GM12878 (cell line): ENCODE data around the gene GDF15. TPM values are rescaled to one million over a fixed set of nuclear protein-coding genes. Genes with fewer than 3 reads are reported as not detected.

ENCODE experiments used
- ATAC-seq: fragments of 200-7000 bp; cut with Tn5 transposase; 3 replicates; pipeline ENCODE4 v1.9.1; 2020; ENCODE audit warnings: mild to moderate bottlenecking, moderate library complexity
- BruUV-seq: library from RNA; stranded (reverse); fragments of 400-500 nt; replicated peaks from 2 replicates; lab custom pipeline; 2021; lab: Mats Ljungman, UMichigan
- CTCF ChIA-PET: fragments of 300-600 bp; sonication (Branson Sonifier 250); formaldehyde crosslinking; extraction: SDS; loops from one replicate; lab custom pipeline; 2021; ENCODE audit warnings: inconsistent platforms; lab: Yijun Ruan, JAX
- POLR2A ChIA-PET: fragments of 350-600 bp; formaldehyde crosslinking; extraction: SDS; loops from one replicate; lab custom pipeline; 2021; ENCODE audit warnings: inconsistent platforms; lab: Charles Lee
- RAD21 ChIA-PET: fragments of 300-600 bp; sonication (Branson Sonifier 250); formaldehyde crosslinking; loops from one replicate; lab custom pipeline; 2023; ENCODE audit warnings: antibody characterized with exemption; ENCODE audit not compliant: unreplicated experiment; lab: Charles Lee
- SMC1A ChIA-PET: fragments of 300-600 bp; sonication (Branson Sonifier 250); formaldehyde crosslinking; loops from one replicate; lab custom pipeline; 2023; ENCODE audit not compliant: unreplicated experiment, uncharacterized antibody; lab: Charles Lee
- DNase-seq: peaks from one replicate; pipeline ENCODE4 v3.0.0-alpha.2; 2011; ENCODE audit warnings: low read depth, low spot score
- FAIRE-seq: peaks from 3 replicates; lab custom pipeline; 2011; peaks lifted over from hg19 to GRCh38; lab: Jason Lieb, UNC
- H2AFZ ChIP-seq: 2 replicates; pipeline ENCODE4 v1.6.0; 2011; ENCODE audit warnings: low read depth, low read length, control low read depth; ENCODE audit not compliant: control insufficient read depth
- H3K27ac ChIP-seq: 2 replicates; pipeline ENCODE4 v1.5.1; 2011; ENCODE audit warnings: control low read depth; ENCODE audit not compliant: control insufficient read depth, insufficient read depth
- H3K27me3 ChIP-seq, 2 experiments: replicated peaks in 1 of 2; 2 replicates each; pipeline versions ENCODE4 v1.6.0 to v1.6.1; 2011; ENCODE audit warnings: low read length in 1 of 2; ENCODE audit not compliant: control insufficient read depth in 2 of 2, insufficient read depth in 2 of 2
- H3K36me3 ChIP-seq, 2 experiments: 2 replicates each; pipeline ENCODE4 v1.5.1; 2011; ENCODE audit warnings: low read length in 1 of 2; ENCODE audit not compliant: control insufficient read depth in 2 of 2, insufficient read depth in 2 of 2
- H3K4me1 ChIP-seq: 2 replicates; pipeline ENCODE4 v1.6.1; 2011; ENCODE audit warnings: mild to moderate bottlenecking, low read length, moderate library complexity, mixed read lengths; ENCODE audit not compliant: control insufficient read depth, insufficient read depth
- H3K4me2 ChIP-seq: 2 replicates; pipeline ENCODE4 v1.6.0; 2011; ENCODE audit warnings: control low read depth; ENCODE audit not compliant: control insufficient read depth, insufficient read depth
- H3K4me3 ChIP-seq: fragments of 200-600 bp; sonication (generic); 2 replicates; pipeline ENCODE4 v1.5.1; 2016
- H3K79me2 ChIP-seq: 2 replicates; pipeline ENCODE4 v1.6.0; 2011; ENCODE audit warnings: low read length; ENCODE audit not compliant: control insufficient read depth, insufficient read depth
- H3K9ac ChIP-seq: 2 replicates; pipeline ENCODE4 v1.8.0; 2011; ENCODE audit warnings: low read length, control low read depth, mixed read lengths; ENCODE audit not compliant: control insufficient read depth, insufficient read depth
- H3K9me3 ChIP-seq: replicated peaks from 3 replicates; pipeline ENCODE4 v1.5.1; 2011; ENCODE audit warnings: mild to moderate bottlenecking, low read length; ENCODE audit not compliant: control insufficient read depth, insufficient read depth
- H4K20me1 ChIP-seq: 2 replicates; pipeline ENCODE4 v1.6.0; 2011; ENCODE audit not compliant: control insufficient read depth, insufficient read depth
- CHD2 ChIP-seq: IDR thresholded peaks from 2 replicates; pipeline ENCODE4 v1.6.1; 2011; ENCODE audit warnings: low read depth, low read length, improper control_type of control experiment, borderline replicate concordance
- HDAC2 ChIP-seq: fragments of 200-600 bp; sonication (generic); IDR thresholded peaks from 2 replicates; pipeline ENCODE4 v1.6.1; 2017
- HDAC6 ChIP-seq: fragments of 200-600 bp; sonication (generic); IDR thresholded peaks from one replicate; pipeline ENCODE4 v1.8.0; 2017; ENCODE audit warnings: antibody characterized with exemption; ENCODE audit not compliant: unreplicated experiment
- HDGF ChIP-seq: fragments of 450-650 bp; IDR thresholded peaks from 2 replicates; pipeline ENCODE4 v1.6.1; 2016; ENCODE audit warnings: antibody characterized with exemption
- IKZF1 ChIP-seq: fragments of 450-650 bp; conservative IDR thresholded peaks from 2 replicates; pipeline ENCODE4 v1.6.1; 2017; ENCODE audit warnings: antibody characterized with exemption, mild to moderate bottlenecking
- KLF5 ChIP-seq: fragments of 450-650 bp; IDR thresholded peaks from 2 replicates; pipeline ENCODE4 v1.6.1; 2014; ENCODE audit warnings: mild to moderate bottlenecking; ENCODE audit not compliant: partially characterized antibody
- LARP7 ChIP-seq: fragments of 450-650 bp; IDR thresholded peaks from 2 replicates; pipeline ENCODE4 v1.6.1; 2017; ENCODE audit warnings: mild to moderate bottlenecking
- MEF2A ChIP-seq: IDR thresholded peaks from 2 replicates; pipeline ENCODE4 v1.6.1; 2011; ENCODE audit warnings: low read depth, mild to moderate bottlenecking, low read length, moderate library complexity; ENCODE audit not compliant: insufficient read depth
- NR2F1 ChIP-seq: fragments of 450-650 bp; conservative IDR thresholded peaks from 2 replicates; pipeline ENCODE4 v1.6.1; 2017; ENCODE audit warnings: mild to moderate bottlenecking
- PAX5 ChIP-seq: IDR thresholded peaks from 2 replicates; pipeline ENCODE4 v1.6.1; 2011; ENCODE audit warnings: low read depth, low read length, borderline replicate concordance
- PBX3 ChIP-seq: IDR thresholded peaks from 2 replicates; pipeline ENCODE4 v1.6.1; 2011; ENCODE audit warnings: mild to moderate bottlenecking, low read depth, low read length, moderate library complexity; ENCODE audit not compliant: insufficient replicate concordance
- PKNOX1 ChIP-seq: fragments of 450-650 bp; IDR thresholded peaks from 2 replicates; pipeline ENCODE4 v1.6.1; 2016; ENCODE audit warnings: mild to moderate bottlenecking
- POLR2AphosphoS2 ChIP-seq: IDR thresholded peaks from 2 replicates; pipeline ENCODE4 v1.6.1; 2011; ENCODE audit warnings: low read depth, mild to moderate bottlenecking, low read length, improper control_type of control experiment, moderate library complexity
- RCOR1 ChIP-seq: conservative IDR thresholded peaks from 2 replicates; pipeline ENCODE4 v1.6.1; 2012; ENCODE audit warnings: low read depth, low read length, improper control_type of control experiment
- SIN3A ChIP-seq: IDR thresholded peaks from 2 replicates; pipeline ENCODE4 v1.6.1; 2012; ENCODE audit warnings: low read depth, low read length, improper control_type of control experiment
- SMC3 ChIP-seq: IDR thresholded peaks from 2 replicates; pipeline ENCODE4 v1.6.1; 2011; ENCODE audit warnings: low read length, improper control_type of control experiment, borderline replicate concordance
- SREBF2 ChIP-seq: IDR thresholded peaks from 2 replicates; pipeline ENCODE4 v1.6.1; 2012; ENCODE audit warnings: mild to moderate bottlenecking, low read length
- WRNIP1 ChIP-seq: IDR thresholded peaks from 2 replicates; pipeline ENCODE4 v1.6.1; 2011; ENCODE audit warnings: low read depth, low read length, improper control_type of control experiment, borderline replicate concordance
- ZNF24 ChIP-seq: fragments of 450-650 bp; IDR thresholded peaks from 2 replicates; pipeline ENCODE4 v1.6.1; 2017; ENCODE audit warnings: antibody characterized with exemption, mild to moderate bottlenecking
- WGBS: methylation state at CpG from one replicate; pipeline ENCODE4 v1.1.6; 2016; ENCODE audit warnings: low lambda C conversion rate; ENCODE audit not compliant: insufficient replicate concordance, insufficient coverage; ENCODE audit errors: missing lambda C conversion rate; 5-methylcytosine and 5-hydroxymethylcytosine counted together
- in situ Hi-C: fragments of 300-500 bp; cut with MboI; formaldehyde crosslinking; loops from 9 replicates; pipeline ENCODE4 v1.14.3; 2018; ENCODE audit warnings: mixed read lengths
- intact Hi-C: fragments of 100-400 bp; cut with micrococcal nuclease; formaldehyde crosslinking; loops from one replicate; pipeline ENCODE4 v1.14.2; 2022; ENCODE audit not compliant: unreplicated experiment
- polyA plus RNA-seq, 11 experiments: library from polyadenylated mRNA; depleted of rRNA in 4 of 11; unstranded in 6 of 11; stranded (reverse) in 5 of 11; fragments of >200 nt; fragmentation: Nextera tagmentation in 4 of 11; fragmentation: Illumina TruSeq in 1 of 11; extraction: Ambion mirVana in 4 of 11; extraction: Trizol in 1 of 11; gene quantifications; 1 replicate in 1 of 11; 2 replicates in 10 of 11; pipeline versions ENCODE4 v1.2.1 to v1.2.3, GENCODE V29; 2011 to 2016; ENCODE audit warnings: inconsistent platforms in 2 of 11, missing spikeins in 2 of 11, low read depth in 1 of 11
- total RNA-seq, 4 experiments: library from RNA; depleted of rRNA in 3 of 4; stranded (reverse); fragments of >200 nt in 3 of 4; fragmentation: Illumina TruSeq in 1 of 4; extraction: Trizol in 1 of 4; gene quantifications; 2 replicates each; pipeline versions ENCODE4 v1.2.1 to v1.2.3, GENCODE V29; 2013 to 2021

The GDF15 gene
- total and polyA plus RNA-seq, 10 of the 15 experiments (the other 5 are each of a cell fraction or from before 2014, with no cell fraction given), result 0.11 to 3.6 (median 1.6) TPM; not detected in 1

GRCh38 chr19:18436671-18437490 is 50.9 kb downstream of the GDF15 start:
- H3K79me2 ChIP-seq, result peaks cover 8% of the 10 kb centered on the region
- ChIA-PET RAD21 (interaction anchor here (1.0 kb wide), 2 partner anchors 16 to 20 kb away, joined by 3 read pairs; no protein-coding TSS in a partner anchor), SMC1A (interaction anchor here (0.5 kb wide), 1 partner anchor 123 kb away, joined by 3 read pairs; no protein-coding TSS in a partner anchor), CTCF (interaction anchor here (0.6 kb wide), 1 partner anchor 25 kb away, joined by 3 read pairs; no protein-coding TSS in a partner anchor), POLR2A (no interaction called here)
- WGBS, result 34% methylated on average over 48 of the region's 67 CpGs
- H3K4me3 ChIP-seq, result peak overlapping the region; percentile 65; the same call in 1 of the 2 replicates
- no TSS peak for BruUV-seq
- FAIRE-seq (peak; percentile 44), DNase-seq (no peak), ATAC-seq (peak; percentile 70)
- H3K9ac ChIP-seq, result no peak overlapping the region
- intact Hi-C loops, result no loop called here
- no peaks in the 10 kb centered on the region for H3K27me3 ChIP-seq
- in situ Hi-C loops, result no loop called here
- H4K20me1 ChIP-seq, result no peaks in the 10 kb centered on the region
- H3K4me1 ChIP-seq, result peaks cover 20% of the 10 kb centered on the region
- H2AFZ ChIP-seq, result peak overlapping the region; percentile 82
- H3K9me3 ChIP-seq, result no peaks in the 10 kb centered on the region; the same call in 2 of the 3 replicates
- H3K4me2 ChIP-seq, result peak overlapping the region; percentile 56
- peaks cover 0 to 2% of the 10 kb centered on the region in 2 experiments; a peak in 2 of 4 replicates for H3K36me3 ChIP-seq
- H3K27ac ChIP-seq, result no peak overlapping the region; the same call in 1 of the 2 replicates
- TF ChIP-seq POLR2AphosphoS2, result no peak
- no peak for TF ChIP-seq PBX3
- no peak for TF ChIP-seq CHD2
- TF ChIP-seq PAX5, result no peak
- no peak for TF ChIP-seq RCOR1
- TF ChIP-seq LARP7, result no peak
- no peak for TF ChIP-seq PKNOX1
- 0 out of 2 replicates have a peak, but pooled peaks have one; percentile 15 for TF ChIP-seq IKZF1
- TF ChIP-seq ZNF24, result no peak
- TF ChIP-seq WRNIP1, result no peak
- TF ChIP-seq SREBF2, result no peak
- TF ChIP-seq HDAC6, result no peak
- no peak for TF ChIP-seq SMC3
- peak; percentile 64; the same call in 1 of the 2 replicates for TF ChIP-seq HDGF
- no peak for TF ChIP-seq KLF5
- TF ChIP-seq NR2F1, result peak; percentile 59; the same call in 1 of the 2 replicates
- TF ChIP-seq MEF2A, result no peak
- TF ChIP-seq HDAC2, result no peak
- no peak for TF ChIP-seq SIN3A
